Psoas muscle (tissue), 8 donors: ENCODE results near the gene CTDSPL2. TPM values are rescaled to one million over a fixed set of nuclear protein-coding genes. Genes with fewer than 3 reads are reported as not detected.
"Not testable (repeated sequence)": the region's sequence is repeated elsewhere in the genome, so short reads cannot be mapped to it uniquely, and the experiment has no call there.

ENCODE experiments used
- ATAC-seq, 4 donors: fragments of 200-7000 bp; cut with Tn5 transposase; one replicate each; pipeline ENCODE4 v1.9.1; 2020; ENCODE audit warnings: moderate library complexity in 3 of 4, mild to moderate bottlenecking in 2 of 4
- DNase-seq, 2 donors: peaks; one replicate each; pipeline ENCODE4 v3.0.0-alpha.2; 2020
- H3K27ac ChIP-seq: fragments of 200-600 bp; one replicate; pipeline ENCODE4 v1.8.0; 2022
- H3K27me3 ChIP-seq, 3 donors: fragments of 200-600 bp in 1 of 3; one replicate each; pipeline versions ENCODE4 v1.6.1 to v1.8.0; 2013 to 2022; ENCODE audit warnings: low read length in 2 of 3, mild to moderate bottlenecking in 2 of 3, moderate library complexity in 1 of 3; ENCODE audit not compliant: insufficient read depth in 3 of 3
- H3K36me3 ChIP-seq, 2 donors: fragments of 200-600 bp in 1 of 2; one replicate each; pipeline versions ENCODE4 v1.6.1 to v1.8.0; 2013 to 2022; ENCODE audit warnings: low read depth in 1 of 2, mild to moderate bottlenecking in 1 of 2, moderate library complexity in 1 of 2; ENCODE audit not compliant: insufficient read depth in 1 of 2
- H3K4me1 ChIP-seq: fragments of 200-600 bp; one replicate; pipeline ENCODE4 v1.8.0; 2022
- H3K4me3 ChIP-seq: fragments of 200-600 bp; one replicate; pipeline ENCODE4 v1.8.0; 2022; ENCODE audit warnings: mild to moderate bottlenecking
- H3K9me3 ChIP-seq: fragments of 200-600 bp; one replicate; pipeline ENCODE4 v1.8.0; 2022
- WGBS, 3 donors: extraction: QIAGEN DNeasy Blood & Tissue Kit; methylation state at CpG; one replicate each; pipeline versions ENCODE4 v1.1.6 to v1.1.7; 2013; 5-methylcytosine and 5-hydroxymethylcytosine counted together
- intact Hi-C, 2 donors: fragments of 100-400 bp; cut with DNase I; formaldehyde crosslinking; loops; one replicate each; pipeline versions ENCODE4 v1.11.0 to v1.14.2; 2022
- polyA plus RNA-seq, 3 donors: library from polyadenylated mRNA; stranded (reverse); fragments of 200-250 nt; gene quantifications; one replicate each; pipeline ENCODE4 v1.2.3, GENCODE V29; 2013
- total RNA-seq, 4 donors: library from RNA; stranded (reverse); fragmentation: NEBNext Ultra II Directional in 2 of 4; extraction: Animal tissue kit (Norgen Biotek cat#: 25700) in 2 of 4; gene quantifications; one replicate each; pipeline versions ENCODE4 v1.2.1 to v1.2.4, GENCODE V29; 2021 to 2023
- TF ChIP-seq, protein P1 (sequence below): fragments of 200-600 bp; IDR thresholded peaks from one replicate; pipeline ENCODE4 v1.8.0; 2022; ENCODE audit warnings: antibody characterized with exemption
- donor health status: healthy with polysubstance abuse.
- donor health status: DM: no; HTN: no; CAD: no; lungs with moderate emphysema.
- donor health status: Bipolar disorder and iron deficiency.
- donor health status: healthy.
- donor health status: DM: yes; HTN: yes; CAD: no.
- donor health status: DM: no; HTN: no; CAD: no.
- donor health status: DM: no; HTN: no; CAD: no.
- donor health status: DM: yes; HTN: yes; CAD: no.

CTDSPL2 gene
- total and polyA plus RNA-seq, 7 donors, result 3.2 to 18.1 (median 12.1) TPM

DNA sequence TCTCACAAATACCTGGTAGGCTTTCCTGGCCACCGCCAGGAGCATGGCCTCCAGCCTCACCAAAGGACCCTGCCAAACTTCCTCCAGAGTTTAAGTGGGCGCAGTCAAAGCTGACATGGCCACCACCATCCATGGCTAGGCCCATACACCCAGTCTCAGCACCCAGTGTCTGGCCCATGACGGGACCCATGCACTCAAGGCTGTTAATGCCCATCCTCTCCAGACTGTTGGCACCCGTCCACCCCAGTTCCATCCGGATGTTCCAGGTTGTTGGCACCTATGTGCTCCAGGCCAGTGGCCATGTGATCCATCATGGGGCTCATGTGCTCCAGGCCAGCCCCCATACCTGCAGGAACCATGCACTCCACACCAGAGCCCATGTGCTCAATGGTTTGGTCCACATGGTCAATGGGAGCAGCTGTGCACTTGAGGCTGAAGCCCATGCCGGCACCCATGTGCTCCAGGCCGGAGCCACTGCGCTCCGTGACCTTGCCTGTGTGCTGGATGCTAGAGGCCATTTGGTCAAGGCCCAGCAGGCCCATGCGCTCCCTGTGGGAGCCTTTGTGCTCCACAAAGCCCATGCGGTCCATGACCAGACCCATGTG is 20.4 kb downstream of the CTDSPL2 start:
- no peak for ATAC-seq
- DNase-seq, result no peak
- no peaks in the 10 kb centered on the region for H3K36me3 ChIP-seq
- peaks cover 3% of the 10 kb centered on the region for H3K4me1 ChIP-seq
- H3K9me3 ChIP-seq, result peaks cover 5% of the 10 kb centered on the region
- intact Hi-C loops, result no loop called here
- TF ChIP-seq, protein P1, sequence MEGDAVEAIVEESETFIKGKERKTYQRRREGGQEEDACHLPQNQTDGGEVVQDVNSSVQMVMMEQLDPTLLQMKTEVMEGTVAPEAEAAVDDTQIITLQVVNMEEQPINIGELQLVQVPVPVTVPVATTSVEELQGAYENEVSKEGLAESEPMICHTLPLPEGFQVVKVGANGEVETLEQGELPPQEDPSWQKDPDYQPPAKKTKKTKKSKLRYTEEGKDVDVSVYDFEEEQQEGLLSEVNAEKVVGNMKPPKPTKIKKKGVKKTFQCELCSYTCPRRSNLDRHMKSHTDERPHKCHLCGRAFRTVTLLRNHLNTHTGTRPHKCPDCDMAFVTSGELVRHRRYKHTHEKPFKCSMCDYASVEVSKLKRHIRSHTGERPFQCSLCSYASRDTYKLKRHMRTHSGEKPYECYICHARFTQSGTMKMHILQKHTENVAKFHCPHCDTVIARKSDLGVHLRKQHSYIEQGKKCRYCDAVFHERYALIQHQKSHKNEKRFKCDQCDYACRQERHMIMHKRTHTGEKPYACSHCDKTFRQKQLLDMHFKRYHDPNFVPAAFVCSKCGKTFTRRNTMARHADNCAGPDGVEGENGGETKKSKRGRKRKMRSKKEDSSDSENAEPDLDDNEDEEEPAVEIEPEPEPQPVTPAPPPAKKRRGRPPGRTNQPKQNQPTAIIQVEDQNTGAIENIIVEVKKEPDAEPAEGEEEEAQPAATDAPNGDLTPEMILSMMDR, result no peak
- 92 to 96% (median 96%) methylated on average over 11 of the region's 11 CpGs for WGBS, 3 donors
- H3K27ac ChIP-seq, result no peak overlapping the region
- no peaks in the 10 kb centered on the region for H3K27me3 ChIP-seq
- no peak overlapping the region for H3K4me3 ChIP-seq

DNA sequence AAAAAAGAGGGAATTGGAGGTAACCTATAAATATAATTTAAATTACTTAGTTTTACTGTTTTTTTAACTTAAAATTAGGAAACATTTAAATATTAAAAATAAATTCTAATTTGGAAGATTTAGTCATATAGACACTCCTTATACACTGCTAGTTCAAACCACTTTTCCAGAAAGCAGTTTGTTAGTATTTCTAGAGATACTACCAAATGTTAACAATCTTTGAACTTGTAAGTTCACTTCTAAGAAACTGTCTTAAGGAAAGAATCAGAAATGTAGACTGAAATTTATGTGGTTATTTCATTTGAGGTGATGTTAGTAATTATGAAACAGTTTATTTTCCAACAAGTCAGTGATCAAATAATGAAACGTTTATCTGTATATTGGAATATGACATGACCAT is 22.7 kb downstream of the CTDSPL2 start:
- ATAC-seq (no peak), DNase-seq (no peak)
- H3K27me3 ChIP-seq, result no peaks in the 10 kb centered on the region
- H3K36me3 ChIP-seq, result no peaks in the 10 kb centered on the region
- H3K4me3 ChIP-seq, result no peak overlapping the region
- H3K4me1 ChIP-seq, result peaks cover 3% of the 10 kb centered on the region
- intact Hi-C loops, result no loop called here
- TF ChIP-seq, protein P1, result no peak
- WGBS, 3 donors, result 63 to 74% (median 70%) methylated on average over 1 of the region's 1 CpG
- H3K9me3 ChIP-seq, result no peaks in the 10 kb centered on the region
- no peak overlapping the region for H3K27ac ChIP-seq

DNA sequence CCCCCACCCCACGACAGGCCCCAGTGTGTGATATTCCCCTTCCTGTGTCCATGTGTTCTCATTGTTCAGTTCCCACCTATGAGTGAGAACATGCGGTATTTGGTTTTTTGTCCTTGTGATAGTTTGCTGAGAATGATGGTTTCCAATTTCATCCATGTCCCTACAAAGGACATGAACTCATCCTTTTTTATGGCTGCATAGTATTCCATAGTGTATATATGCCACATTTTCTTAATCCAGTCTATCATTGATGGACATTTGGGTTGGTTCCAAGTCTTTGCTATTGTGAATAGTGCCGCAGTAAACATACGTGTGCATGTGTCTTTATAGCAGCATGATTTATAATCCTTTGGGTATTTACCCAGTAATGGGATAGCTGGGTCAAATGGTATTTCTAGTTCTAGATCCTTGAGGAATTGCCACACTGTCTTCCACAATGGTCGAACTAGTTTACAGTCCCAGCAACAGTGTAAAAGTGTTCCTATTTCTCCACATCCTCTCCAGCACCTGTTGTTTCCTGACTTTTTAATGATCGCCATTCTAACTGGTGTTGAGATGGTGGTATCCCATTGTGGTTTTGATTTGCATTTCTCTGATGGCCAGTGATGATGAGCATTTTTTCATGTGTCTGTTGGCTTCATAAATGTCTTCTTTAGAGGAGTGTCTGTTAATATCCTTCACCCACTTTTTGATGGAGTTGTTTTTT is 26.3 kb downstream of the CTDSPL2 start:
- H3K9me3 ChIP-seq, DNase-seq, H3K27me3 ChIP-seq, H3K36me3 ChIP-seq, intact Hi-C loops, ATAC-seq, H3K4me3 ChIP-seq, H3K27ac ChIP-seq, H3K4me1 ChIP-seq: not testable (repeated sequence)
- 95 to 99% (median 99%) methylated on average over 6 of the region's 6 CpGs for WGBS, 3 donors

DNA sequence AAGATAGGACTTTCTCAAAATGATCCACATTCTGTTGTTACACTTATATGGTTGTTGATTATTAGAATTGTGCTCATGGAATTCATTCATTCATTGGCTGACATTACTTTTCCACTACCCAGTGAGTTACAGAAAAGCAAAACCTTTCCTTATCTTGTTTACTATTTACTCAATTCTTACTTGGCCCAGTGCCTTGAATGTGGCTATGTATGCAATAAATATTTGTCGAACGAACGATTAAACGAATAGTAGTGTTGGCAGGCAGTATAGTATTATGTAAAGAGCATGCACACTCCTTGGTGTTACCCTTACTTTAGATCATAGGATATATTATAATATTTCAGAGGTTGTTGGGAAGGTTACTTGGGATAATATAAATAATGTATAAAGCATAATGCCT is 31.0 kb downstream of the CTDSPL2 start:
- DNase-seq (no peak), ATAC-seq (no peak)
- Histone ChIP-seq H3K4me1 (peaks cover 3% of the 10 kb centered on the region), H3K4me3 (no peak overlapping the region), H3K36me3 (peaks cover 0 to 36% of the 10 kb centered on the region in 2 donors), H3K27ac (no peak overlapping the region), H3K27me3 (no peaks in the 10 kb centered on the region), H3K9me3 (no peaks in the 10 kb centered on the region)
- WGBS, 3 donors, result 52 to 66% (median 65%) methylated on average over 4 of the region's 4 CpGs
- TF ChIP-seq, protein P1, result no peak
- intact Hi-C loops, result no loop called here

DNA sequence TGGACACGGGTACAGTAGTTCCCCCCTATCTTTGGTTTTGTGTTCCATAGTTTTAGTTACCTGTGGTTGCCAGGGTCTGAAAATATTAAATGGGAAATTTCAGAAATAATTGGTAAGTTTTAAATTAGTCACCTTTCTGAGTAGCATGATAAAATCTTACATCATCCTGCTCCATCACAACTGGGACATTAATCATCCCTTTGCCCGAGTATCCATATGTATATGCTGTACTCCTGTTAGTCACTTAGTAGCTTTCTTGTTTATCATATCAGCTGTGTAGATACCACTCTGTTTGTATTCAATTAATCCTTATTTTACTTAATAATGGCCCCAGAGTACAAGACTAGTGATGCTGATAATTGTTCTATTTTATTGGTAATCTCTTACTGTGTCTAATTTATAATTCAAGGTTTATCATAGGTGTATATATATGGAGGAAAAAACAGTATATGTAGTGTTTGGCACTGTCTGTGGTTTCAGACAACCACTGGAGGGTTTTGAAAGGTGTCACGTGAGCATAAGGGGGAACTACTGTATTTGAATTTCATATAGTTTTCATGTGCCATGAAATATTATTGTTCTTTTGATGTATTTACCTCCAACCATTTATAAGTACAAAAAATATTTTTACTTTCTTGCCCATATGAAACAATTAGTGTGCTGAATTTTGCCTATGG is 41.4 kb downstream of the CTDSPL2 start:
- ATAC-seq, result no peak
- intact Hi-C loops, result no loop called here
- TF ChIP-seq, protein P1, result no peak

More for the DNA sequence above, 41.4 kb downstream of the CTDSPL2 start:
- no peak overlapping the region for H3K4me3 ChIP-seq
- H3K27me3 ChIP-seq, result no peaks in the 10 kb centered on the region
- no peak for DNase-seq
- H3K4me1 ChIP-seq, result no peaks in the 10 kb centered on the region
- no peak overlapping the region for H3K27ac ChIP-seq
- peaks cover 0 to 12% of the 10 kb centered on the region in 2 donors for H3K36me3 ChIP-seq
- no peaks in the 10 kb centered on the region for H3K9me3 ChIP-seq
- WGBS, 3 donors, result 82 to 90% (median 86%) methylated on average over 3 of the region's 3 CpGs
